ENCODE data around the gene LINGO3. TPM values are rescaled to one million over a fixed set of nuclear protein-coding genes. Genes with fewer than 3 reads are reported as not detected.

LINGO3 gene
- total and polyA plus RNA-seq, 2 experiments from 2014 or later, result 0.29 to 0.45 TPM

DNA sequence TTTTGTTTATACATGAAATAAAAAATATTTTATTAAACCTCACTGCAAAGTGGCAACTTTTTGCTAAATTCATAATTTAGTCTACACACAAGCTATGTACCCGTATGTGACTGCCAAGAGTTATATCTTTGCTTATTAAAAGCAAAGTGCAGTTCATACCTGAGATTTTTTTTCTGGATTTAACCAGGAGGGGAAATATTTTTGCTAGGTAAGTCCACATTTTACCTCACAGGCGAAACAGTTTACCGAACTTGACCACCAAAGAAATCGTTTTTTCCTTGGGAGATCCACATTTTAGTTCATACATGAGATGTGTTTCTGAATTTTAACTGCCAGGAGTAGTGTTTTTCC, 39.5 kb downstream of the LINGO3 start:
- H3K9me3 Mint-ChIP-seq, result no peaks in the 10 kb centered on the region
- ATAC-seq (no peak), DNase-seq (ENCODE audit: low spot score) (no peak)
- H3K27me3 Mint-ChIP-seq (ENCODE audit: insufficient read depth, low read depth, poor library complexity), result peaks cover 20% of the 10 kb centered on the region
- H3K36me3 Mint-ChIP-seq (ENCODE audit: low read depth), result peaks cover 23% of the 10 kb centered on the region
- peaks cover 4% of the 10 kb centered on the region; the same call in 1 of the 2 replicates for H3K36me3 ChIP-seq (ENCODE audit: insufficient read depth)
- peak overlapping the region; percentile 88 for H3K4me2 ChIP-seq
- H3K4me1 Mint-ChIP-seq, result peaks cover 16% of the 10 kb centered on the region
- no peak for TF ChIP-seq POLR2AphosphoS5 (IDR thresholded peaks at IDR 0.05; ENCODE audit: low read depth)
- TF ChIP-seq ZNF114 (CRISPR knock-in tag; IDR thresholded peaks at IDR 0.05), result no peak
- no peak for TF ChIP-seq CREB1 (CRISPR knock-in tag; IDR thresholded peaks at IDR 0.05; ENCODE audit: low read depth)
- H3K4me3 ChIP-seq, result peak overlapping the region; percentile 98
- H3K27ac Mint-ChIP-seq, result no peak overlapping the region
- peaks cover 38% of the 10 kb centered on the region for H3K79me2 ChIP-seq (replicated peaks; ENCODE audit: insufficient read depth)
- H3F3A ChIP-seq (replicated peaks; ENCODE audit: low read depth), result peaks cover 27% of the 10 kb centered on the region
- H3K9me2 ChIP-seq (ENCODE audit: insufficient read depth), result no peaks in the 10 kb centered on the region
- H3K27me3 ChIP-seq (ENCODE audit: insufficient read depth), result no peaks in the 10 kb centered on the region
- H3K4me3 Mint-ChIP-seq, result peak overlapping the region; percentile 93
- H3K4me1 ChIP-seq (ENCODE audit: insufficient read depth), result peaks cover 18% of the 10 kb centered on the region
- H4K20me1 ChIP-seq (replicated peaks; ENCODE audit: insufficient read depth), result peaks cover 19% of the 10 kb centered on the region
- H3K27ac ChIP-seq (ENCODE audit: low read depth), result no peak overlapping the region
- H2AFZ ChIP-seq, result no peak overlapping the region

DNA sequence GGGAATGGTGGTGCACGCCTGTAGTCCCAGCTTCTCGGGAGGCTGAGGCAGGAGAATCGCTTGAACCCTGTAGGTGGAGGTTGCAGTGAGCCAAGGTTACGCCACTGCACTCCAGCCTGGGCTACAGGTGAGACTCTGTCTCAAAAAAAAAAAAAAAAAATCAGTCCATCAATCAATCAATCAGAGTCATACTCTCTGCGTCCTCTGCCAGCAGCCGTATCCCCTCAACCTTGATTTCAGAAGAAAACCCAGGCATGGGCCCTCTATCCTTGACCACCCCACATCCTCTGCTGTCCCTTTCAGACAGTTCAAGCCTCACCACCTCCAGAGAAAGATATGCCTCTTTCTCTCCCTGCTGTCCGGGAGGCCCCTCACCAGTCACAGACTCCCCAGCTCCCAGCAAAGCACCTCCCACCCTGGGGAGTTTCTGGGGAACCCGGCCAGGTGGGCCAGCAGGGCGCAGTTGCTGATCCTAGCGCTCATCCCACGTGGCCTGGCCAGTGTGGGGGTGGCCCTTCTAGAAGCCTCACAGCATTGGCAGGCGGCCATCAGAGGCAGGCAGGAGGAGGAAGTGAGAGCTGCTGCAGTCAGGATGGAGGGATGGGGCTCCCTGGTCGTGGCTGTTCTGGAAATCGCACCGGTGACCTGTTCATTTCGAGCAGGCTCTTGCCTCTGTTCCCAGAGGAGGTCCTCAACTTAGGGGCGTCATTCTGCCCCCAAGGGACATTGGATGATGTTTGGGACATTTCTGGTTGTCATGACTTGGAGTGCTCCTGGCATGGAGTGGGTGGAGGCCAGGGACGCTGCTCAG, 41.6 kb downstream of the LINGO3 start:
- Histone ChIP-seq H3K4me2 (no peak overlapping the region), H2AFZ (peak overlapping the region; percentile 69; the same call in 1 of the 2 replicates), H3K4me1 (ENCODE audit: insufficient read depth) (peaks cover 1% of the 10 kb centered on the region; the same call in 1 of the 2 replicates), H3F3A (replicated peaks; ENCODE audit: low read depth) (peaks cover 6% of the 10 kb centered on the region; the same call in 1 of the 2 replicates), H3K36me3 (ENCODE audit: insufficient read depth) (no peaks in the 10 kb centered on the region), H3K27me3 (ENCODE audit: insufficient read depth) (no peaks in the 10 kb centered on the region), H3K27ac (ENCODE audit: low read depth) (no peak overlapping the region), H3K9me2 (ENCODE audit: insufficient read depth) (no peaks in the 10 kb centered on the region), H4K20me1 (replicated peaks; ENCODE audit: insufficient read depth) (peaks cover 6% of the 10 kb centered on the region), H3K4me3 (no peak overlapping the region), H3K79me2 (replicated peaks; ENCODE audit: insufficient read depth) (peaks cover 21% of the 10 kb centered on the region)
- 0 out of 3 replicates have a peak, but pooled peaks cover 3% of the 10 kb centered on the region for H3K4me1 Mint-ChIP-seq
- H3K9me3 Mint-ChIP-seq, result no peaks in the 10 kb centered on the region
- ATAC-seq, result no peak; the same call in 2 of the 3 replicates
- H3K27ac Mint-ChIP-seq, result no peak overlapping the region
- peaks cover 13% of the 10 kb centered on the region for H3K27me3 Mint-ChIP-seq (ENCODE audit: insufficient read depth, low read depth, poor library complexity)
- peaks cover 5% of the 10 kb centered on the region for H3K36me3 Mint-ChIP-seq (ENCODE audit: low read depth)
- DNase-seq (ENCODE audit: low spot score), result no peak
- H3K4me3 Mint-ChIP-seq, result no peak overlapping the region
- TF ChIP-seq ZNF114 (CRISPR knock-in tag; IDR thresholded peaks at IDR 0.05) (no peak), ZNF331 (CRISPR knock-in tag; IDR thresholded peaks at IDR 0.05; ENCODE audit: low read depth) (no peak), STAT1 (IDR thresholded peaks at IDR 0.05; ENCODE audit: unreplicated experiment) (no peak), ETS1 (IDR thresholded peaks at IDR 0.05) (no peak), CTCF (conservative IDR thresholded peaks at IDR 0.05; ENCODE audit: low read depth in 2 of 2) (no peak), EZH2phosphoT487 (IDR thresholded peaks at IDR 0.05; ENCODE audit: unreplicated experiment) (no peak), EZH2 (IDR thresholded peaks at IDR 0.05; ENCODE audit: low read depth, unreplicated experiment) (no peak), CREB1 (CRISPR knock-in tag; IDR thresholded peaks at IDR 0.05; ENCODE audit: low read depth) (no peak), JUNB (IDR thresholded peaks at IDR 0.05; ENCODE audit: unreplicated experiment) (no peak)
- TF ChIP-seq, protein P1, sequence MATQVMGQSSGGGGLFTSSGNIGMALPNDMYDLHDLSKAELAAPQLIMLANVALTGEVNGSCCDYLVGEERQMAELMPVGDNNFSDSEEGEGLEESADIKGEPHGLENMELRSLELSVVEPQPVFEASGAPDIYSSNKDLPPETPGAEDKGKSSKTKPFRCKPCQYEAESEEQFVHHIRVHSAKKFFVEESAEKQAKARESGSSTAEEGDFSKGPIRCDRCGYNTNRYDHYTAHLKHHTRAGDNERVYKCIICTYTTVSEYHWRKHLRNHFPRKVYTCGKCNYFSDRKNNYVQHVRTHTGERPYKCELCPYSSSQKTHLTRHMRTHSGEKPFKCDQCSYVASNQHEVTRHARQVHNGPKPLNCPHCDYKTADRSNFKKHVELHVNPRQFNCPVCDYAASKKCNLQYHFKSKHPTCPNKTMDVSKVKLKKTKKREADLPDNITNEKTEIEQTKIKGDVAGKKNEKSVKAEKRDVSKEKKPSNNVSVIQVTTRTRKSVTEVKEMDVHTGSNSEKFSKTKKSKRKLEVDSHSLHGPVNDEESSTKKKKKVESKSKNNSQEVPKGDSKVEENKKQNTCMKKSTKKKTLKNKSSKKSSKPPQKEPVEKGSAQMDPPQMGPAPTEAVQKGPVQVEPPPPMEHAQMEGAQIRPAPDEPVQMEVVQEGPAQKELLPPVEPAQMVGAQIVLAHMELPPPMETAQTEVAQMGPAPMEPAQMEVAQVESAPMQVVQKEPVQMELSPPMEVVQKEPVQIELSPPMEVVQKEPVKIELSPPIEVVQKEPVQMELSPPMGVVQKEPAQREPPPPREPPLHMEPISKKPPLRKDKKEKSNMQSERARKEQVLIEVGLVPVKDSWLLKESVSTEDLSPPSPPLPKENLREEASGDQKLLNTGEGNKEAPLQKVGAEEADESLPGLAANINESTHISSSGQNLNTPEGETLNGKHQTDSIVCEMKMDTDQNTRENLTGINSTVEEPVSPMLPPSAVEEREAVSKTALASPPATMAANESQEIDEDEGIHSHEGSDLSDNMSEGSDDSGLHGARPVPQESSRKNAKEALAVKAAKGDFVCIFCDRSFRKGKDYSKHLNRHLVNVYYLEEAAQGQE (IDR thresholded peaks at IDR 0.05; ENCODE audit: unreplicated experiment), result no peak

All from GM23338 (cell line).